DLD1 (cell line): ENCODE measurements around the gene MTHFD1L.
"Not testable (repeated sequence)": the region's sequence is repeated elsewhere in the genome, so short reads cannot be mapped to it uniquely, and the experiment has no call there.

Experiments
- in situ Hi-C: cut with HindIII; loops from 2 replicates; pipeline ENCODE4 v1.10.0; 2017; ENCODE audit warnings: low sequenced_read_pairs

MTHFD1L gene

DNA sequence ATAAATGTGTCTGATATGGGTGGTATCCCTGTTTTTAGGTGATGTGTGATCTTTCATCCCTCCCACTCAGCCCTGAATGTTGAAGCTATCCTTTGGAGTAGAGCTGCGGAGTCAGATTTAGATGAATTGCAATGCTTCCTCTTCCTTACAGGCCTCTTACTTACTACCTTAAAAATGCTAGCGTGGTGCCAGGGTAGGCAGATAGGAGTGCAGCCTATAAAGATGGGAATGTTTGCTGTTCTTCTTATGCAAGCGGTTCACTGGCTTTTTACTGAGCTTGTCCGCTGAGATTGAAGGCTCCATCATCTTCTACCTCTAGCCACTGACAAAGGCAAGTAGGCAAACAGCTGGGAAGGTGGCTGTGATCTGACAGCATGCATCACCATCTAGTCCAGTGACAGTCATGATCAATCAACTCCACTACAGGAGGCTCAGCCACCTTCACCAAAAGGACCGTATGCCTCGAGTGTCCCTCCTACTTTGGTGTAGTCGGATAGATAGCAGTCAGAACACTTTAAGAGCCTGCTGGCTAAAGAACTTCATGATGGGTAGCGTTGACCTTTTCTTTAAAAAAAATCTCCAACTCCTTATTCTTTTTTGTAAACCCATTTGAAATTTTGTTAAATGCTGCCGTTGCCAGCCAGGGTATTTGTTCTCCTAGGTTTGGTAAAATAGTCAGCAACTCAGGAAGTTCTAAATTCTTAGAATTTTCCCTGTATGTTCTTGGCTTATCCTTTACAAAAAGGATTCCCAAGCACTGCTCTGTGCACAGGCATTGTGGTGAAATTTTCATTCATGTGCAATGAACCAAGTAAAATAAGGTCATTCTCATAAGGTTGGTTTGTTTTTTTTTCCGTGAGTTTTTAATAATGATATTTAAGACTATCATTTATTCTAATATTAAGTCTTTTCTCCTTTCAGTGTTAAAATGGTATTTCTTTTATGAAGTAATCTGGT is 169.6 kb downstream of the MTHFD1L start:
- in situ Hi-C loops = no loop called here

DNA sequence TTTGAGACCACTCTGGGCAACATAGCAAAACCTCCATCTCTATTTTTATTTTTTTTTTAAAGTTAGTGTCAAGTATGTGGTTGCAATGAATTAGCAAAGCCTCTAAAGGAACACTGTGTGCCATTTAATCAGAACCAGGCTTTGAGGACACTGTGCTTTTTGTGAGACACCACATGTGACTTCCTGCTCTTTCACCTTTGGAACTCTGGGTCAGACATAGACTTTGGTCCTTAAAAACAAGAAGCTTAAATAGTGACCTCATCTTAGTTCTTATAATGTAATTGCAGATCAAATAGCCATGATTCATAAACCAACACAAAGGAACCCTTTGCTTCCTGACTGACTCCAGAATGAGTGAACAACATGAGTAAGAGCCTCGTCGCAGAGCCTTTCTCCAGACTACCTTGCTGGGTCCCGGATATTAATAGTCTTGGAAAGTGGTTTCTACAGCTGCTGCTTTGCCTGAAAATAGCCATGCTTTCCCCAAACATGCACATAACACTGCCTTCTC is 170.8 kb downstream of the MTHFD1L start:
- in situ Hi-C loops = not testable (repeated sequence)

DNA sequence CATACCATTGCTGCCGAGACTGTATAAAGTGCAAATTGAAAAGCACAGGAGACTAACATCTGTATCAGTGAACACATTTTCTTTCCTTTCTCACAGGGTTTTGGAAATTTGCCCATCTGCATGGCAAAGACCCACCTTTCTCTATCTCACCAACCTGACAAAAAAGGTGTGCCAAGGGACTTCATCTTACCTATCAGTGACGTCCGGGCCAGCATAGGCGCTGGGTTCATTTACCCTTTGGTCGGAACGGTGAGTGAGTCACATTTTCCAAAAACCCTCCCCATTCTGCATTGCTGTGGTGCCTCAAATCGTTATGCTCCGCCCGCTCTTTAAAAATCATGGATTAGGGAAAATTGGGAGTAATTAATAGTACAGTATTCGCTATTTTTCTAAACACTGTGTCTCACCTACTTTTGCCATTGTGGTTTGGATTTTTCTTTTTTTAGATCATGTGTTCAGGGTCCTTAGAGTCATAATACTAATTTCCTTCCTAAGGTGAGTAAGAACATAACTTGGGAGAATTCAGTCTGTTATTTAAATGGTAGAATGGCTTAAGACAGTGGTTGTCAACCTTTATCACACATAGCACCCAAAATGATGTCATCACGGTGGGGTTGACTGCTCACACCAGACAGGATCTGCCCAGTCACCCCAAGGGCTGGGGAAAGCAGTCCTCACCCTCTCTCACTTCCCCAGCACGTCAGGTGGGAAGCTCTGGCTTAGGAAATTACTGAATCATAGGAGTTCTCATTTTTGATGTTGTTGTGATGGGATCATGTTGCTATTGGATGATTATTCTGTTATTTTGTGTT is 171.6 kb downstream of the MTHFD1L start:
- in situ Hi-C loops = no loop called here

DNA sequence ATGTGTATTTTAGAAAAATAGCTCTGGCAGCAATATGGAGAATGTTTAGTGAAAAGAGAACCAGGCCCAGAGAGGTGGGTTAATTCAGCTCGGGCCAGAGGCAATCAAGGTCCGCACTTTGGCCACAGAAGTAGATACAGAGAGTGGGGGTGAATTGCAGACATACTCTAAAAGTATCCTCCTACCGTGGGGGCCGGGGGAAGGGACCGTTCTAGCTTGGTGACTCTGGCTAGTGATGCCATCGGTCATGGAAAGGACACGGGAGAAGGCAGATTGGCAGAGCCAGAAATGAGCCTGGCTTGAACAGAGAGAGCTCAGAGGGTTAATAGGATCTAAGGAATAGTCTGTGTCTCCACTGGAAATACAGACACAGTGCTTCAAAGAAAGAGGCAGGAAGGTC is 173.1 kb downstream of the MTHFD1L start:
- in situ Hi-C loops = no loop called here

DNA sequence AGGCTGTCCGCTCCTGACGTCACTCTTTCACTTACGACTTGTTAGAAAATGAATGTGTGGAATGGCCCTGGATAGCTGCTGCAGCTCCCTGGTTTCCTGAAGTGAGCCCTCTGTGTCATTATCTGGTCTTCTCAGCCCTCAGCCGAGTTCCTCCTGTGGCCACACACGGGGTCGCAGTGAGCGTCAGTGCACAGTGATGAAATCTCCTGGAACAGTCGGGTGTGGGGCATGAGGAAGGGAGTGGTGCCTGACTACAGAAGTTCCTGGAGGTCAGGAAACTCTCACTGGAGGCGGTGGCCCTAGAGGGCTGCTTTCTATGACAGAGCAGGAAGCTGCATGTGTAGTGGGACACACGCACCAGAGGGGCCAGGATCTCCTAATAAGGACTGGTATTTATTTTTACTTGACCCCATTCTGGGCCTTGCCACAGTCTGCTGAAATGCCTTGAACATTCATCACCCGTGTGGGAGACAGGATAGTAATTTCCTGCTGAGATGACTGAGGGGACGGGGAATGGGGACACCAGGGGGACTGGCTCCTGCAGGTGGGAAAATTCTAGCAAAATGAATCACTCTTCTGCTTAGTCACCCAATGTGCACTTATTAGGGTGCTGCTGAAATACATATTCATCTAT is 175.5 kb downstream of the MTHFD1L start:
- in situ Hi-C loops = not testable (repeated sequence)

DNA sequence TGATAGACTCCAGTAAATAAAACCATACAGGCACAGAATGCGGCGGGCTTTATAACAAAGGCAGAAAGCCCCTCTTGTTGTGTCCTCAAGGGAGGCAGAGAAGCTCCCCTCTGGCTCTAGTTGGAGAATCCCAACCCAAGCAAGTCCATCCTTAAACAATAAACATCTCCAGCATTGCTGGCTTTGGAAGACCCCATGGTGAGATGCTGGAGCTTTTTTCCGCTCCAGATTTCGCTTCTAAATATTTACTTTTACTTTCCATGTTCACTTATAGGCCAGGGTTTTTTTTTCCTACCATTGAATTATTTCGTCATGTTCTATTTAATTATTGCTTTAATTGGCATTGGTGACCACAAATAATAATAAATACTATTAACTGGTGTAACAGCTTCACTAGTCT is 176.2 kb downstream of the MTHFD1L start:
- in situ Hi-C loops = no loop called here

DNA sequence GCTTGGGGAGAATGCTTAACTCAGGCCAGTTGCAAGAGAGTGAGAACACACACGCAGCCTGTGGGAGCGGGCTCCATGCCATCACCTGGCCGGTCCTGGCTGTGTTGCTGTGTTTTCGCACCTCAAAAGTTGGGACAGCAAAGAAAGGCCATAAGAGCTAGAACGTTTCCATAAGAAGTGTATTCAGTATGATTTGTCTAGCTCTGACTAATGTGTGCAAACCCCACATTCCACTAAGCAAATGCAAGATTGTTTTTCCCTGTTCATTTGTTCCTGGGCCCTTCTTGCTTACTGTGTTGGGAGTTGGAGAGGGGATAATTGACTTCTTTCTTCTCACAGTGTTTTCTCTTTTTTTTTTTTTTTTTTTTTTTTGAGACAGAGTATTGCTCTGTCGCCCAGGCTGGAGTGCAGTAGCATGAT is 177.4 kb downstream of the MTHFD1L start:
- in situ Hi-C loops = not testable (repeated sequence)

DNA sequence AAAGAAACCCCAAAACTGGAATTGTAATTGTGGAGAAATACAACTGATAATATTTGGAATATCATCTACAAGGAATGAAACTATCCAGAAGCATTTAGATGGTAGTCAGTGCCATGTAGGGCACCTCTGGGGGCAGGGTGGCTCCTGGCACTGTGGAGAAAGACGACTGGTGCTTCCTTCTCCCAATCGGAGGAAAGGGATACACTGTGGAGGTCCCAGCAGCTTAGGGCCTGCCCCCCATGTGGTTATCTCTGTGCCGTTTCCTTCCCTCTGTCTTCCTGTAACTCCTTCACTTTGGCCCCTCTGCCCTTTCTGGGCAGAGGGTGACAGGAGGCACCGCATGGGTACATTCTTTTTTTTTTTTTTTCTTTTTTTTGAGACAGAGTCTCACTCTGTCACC is 178.4 kb downstream of the MTHFD1L start:
- in situ Hi-C loops = no loop called here

DNA sequence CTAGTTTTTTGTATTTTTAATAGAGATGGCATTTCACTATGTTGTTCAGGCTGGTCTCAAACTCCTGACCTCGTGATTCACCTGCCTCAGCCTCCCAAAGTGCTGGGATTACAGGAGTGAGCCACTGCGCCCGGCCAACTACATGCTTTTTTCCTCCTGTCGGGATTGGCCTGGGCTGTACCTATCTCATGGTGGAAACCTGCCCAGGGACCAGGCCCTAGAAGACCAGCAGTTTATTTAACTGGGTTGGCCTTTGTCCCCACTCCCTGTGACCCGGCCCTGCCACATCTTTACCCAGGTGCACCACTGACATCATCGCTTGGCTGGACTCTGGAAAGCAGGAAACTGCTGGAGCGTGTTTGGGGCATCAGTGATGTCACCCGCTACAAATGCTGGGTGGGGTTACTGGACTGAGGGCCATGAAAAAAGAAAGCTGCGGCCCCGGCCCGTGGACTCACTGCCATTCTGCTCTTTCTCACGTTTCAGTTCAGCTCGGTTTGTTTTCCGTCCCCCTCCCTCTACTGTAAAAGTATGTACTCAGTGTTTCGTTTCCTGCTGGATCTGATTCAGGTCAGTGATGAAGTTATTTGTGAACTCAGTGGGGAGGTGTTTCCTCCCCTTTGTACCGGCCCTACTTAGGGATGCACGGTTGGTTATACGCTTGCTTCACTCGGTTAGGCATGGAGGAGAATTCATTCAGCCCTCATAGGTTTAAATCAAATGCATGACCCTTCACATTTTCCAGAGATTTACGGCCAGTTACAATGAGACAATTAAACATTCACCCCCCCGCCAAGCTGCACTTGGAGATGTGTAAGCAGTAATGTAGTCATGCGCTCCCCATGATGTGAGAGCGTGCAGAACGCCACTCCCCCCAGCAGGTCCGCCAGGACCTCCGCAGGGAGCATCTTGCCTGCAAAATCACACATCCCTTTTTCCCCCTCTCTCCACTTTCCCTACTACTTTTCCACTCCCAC is 179.3 kb downstream of the MTHFD1L start:
- in situ Hi-C loops = no loop called here

DNA sequence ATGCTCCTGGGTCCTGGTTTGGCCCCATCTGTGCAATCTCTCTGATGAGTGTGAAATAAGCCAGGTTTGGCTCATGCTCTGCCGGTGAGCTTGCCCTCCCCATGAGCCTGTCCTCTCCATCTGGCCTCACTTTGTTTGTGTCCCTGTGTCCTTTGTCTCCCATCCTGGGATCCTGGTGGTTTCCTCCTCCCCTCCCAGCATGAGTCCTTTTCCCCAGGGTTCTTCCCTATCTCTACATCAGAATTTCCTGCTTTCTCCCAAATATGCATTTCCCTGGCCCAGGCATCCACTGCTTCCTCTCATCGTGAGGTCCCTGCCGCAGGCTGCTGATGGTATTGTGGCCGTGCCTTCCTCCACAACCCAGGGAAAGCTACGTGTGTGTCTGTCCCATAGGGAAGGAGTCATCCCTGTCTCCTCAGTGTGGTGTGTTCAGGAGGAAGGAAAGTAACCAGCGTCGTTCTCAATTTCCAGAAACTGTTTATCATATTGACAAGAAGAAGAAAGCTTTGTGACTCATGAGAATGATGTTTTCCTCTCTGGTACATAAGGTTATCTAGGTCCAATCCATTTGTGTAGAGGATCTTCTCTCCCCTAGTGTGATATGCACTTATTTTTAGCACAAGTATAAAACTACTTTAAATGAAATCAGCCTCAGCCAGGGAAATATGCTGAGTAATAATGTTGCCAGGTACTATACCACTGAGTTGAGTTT is 180.2 kb downstream of the MTHFD1L start:
- in situ Hi-C loops = not testable (repeated sequence)

DNA sequence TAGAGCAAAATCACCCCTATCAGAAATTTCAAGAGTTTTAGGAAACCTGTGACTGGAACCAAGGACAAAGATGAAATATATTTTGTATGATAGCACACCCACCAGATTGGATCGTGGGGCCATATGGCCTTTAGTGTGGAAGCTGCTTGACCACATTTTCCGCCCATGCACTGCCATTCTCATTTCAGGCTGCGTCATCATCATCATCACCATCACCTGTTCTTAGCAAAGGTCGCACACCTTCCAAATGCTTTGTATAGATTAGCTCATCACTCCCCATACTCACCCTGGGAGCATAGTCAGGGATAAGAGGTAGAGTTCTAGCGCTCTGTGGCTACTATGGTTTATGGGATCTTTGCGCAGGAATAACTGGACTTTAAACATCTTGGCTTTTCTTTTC is 185.7 kb downstream of the MTHFD1L start:
- in situ Hi-C loops = no loop called here

DNA sequence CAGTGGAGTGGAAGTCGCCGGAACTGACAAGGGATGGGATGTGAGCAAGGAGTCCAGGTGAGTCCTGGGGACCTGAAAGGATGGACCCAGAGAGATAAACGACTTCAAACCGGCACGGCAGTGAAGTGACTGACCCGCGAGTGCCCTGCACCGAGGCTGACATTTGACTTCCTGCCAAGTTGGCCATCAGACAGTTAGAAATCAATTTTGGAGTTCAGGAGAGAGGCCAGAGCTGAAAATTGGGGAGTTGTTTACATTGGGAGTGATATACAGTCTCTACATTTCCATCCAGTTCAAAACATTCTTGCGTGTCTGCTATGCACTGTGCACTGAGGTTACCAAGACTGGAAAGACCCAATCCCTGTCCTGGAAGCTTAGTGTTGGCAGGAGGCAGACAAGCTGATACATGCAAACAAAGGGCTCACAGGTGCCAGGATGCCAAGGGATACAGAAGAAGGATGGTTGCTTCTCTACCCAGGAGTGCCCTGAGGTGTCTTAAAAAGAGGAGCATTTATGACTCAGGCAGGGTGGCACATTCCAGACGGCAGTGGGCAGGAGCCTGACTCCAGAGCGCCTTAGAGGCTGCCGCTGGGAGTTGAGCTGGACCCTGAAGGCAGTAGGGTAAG is 186.6 kb downstream of the MTHFD1L start:
- in situ Hi-C loops = no loop called here

DNA sequence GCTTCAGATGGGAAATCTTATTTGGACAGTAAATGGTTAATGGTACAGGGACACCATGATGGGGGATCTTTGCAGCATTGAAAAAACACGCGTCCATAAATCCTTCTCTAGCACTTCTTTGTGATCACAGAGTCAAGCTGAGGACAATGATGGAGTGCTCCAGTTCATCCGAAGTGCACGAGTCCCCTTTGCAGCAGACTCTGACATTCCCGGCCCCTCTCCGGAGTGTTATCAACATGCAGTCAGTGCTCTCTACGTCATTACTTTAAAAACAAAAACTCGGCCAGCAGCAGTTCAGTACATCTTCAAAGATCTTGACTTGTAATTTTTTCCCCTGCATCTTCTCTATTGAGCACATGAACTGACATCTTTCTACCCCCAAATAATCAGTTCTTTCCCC is 188.8 kb downstream of the MTHFD1L start:
- in situ Hi-C loops = no loop called here

DNA sequence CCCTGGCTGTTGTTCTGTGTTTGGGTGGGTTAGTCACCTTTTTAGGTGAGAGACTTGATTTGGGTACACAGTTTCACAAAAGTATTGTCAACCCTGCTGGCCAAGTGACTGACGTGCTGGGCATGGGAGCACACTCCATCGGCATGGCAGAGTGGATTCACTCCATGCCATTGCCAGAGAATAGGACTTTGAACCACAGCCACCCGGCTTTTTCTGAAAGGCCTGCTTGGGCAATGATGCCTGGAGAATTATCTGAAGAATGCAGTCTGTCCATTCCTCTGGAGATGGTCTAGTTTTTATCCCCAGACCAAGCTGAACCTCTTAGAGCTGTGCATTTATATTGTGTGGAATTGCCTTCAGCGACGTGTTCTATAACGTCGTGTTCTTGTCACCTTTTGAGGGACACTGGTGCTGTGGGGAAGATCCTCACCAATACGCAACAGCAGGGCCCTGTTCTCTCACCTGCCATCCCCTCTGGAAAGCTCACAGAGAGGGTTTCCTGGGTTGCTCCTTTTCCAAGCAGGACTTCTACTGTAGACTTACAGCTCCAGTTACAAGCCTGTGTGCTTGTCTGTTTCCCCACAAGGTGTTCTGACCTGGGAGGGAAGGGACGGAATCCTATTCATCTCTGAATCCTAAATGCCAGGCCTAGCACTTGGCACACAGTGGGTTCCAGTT is 190.9 kb downstream of the MTHFD1L start:
- in situ Hi-C loops = no loop called here

DNA sequence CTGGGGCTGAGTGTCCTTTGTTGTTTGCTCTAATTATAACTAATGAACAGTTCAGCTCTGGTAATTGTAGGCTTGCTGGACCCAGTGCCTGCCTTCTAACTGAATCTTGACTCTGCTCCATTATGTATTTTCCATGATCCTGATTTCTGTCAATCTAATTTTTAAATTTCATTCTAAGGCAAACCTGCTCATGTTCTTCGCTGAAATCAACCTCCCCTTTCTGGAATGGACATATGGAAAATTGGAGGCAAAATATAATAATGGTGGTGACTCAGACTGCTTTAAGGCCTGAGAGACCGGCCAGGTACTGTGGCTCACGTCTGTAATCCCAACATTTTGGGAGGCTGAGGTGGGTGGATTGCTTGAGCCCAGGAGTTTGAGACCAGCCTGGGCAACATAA is 191.6 kb downstream of the MTHFD1L start:
- in situ Hi-C loops = no loop called here

DNA sequence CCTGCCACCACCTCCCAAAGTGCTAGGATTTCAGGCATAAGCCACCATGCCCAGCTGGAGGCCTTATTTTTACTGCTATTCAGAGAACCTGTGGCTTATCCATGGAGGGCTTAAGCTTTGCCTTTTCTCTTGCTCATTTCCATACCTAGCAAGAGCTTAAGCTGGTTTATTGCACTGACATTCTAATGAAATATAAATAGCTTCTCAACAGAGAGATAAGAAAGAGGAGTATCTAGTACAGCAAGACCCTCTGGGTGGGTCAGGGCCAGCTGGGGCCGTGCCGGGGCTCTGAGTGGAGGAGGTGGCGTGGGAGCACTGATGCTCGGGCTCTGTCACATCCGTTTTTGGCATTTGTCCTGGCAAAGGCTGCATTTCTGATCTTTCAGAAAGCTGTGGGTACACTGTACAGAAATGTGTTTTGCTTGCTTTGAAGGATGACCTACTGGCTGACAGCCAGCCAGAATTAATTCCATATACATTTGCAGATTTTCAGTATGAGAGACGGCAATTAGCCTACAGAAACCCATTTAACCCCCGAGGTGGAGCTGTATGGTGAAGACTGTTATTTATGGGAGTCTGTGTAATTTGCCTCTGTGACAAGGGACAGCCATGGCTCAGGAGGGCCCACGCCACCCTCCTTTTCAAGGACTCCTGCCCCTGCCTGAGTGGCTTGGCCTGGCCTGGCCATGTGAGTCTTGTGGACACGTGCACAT is 192.7 kb downstream of the MTHFD1L start:
- in situ Hi-C loops = no loop called here

DNA sequence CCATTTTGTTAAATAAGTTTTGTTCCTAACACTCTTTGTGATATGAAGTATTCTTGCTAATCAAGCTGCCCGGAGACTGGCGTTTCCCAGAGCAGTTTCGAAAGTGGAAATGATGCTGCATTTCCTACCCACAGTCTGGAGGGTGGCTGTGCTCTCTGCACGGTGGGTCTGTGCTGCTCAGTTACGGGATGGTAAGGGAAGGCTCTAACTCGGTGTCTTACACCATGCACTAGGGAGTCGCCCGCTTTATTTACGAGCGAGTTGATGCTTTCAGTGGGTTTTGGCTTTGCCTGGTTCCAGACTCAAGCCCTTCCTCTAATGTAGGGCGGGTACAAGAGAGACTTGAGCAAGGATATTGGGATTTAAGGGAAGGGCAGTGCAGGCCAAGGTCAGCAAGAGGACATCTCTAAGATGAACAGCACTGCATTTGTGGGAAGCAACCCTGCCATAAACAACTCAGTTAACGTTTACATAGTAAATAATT is 194.2 kb downstream of the MTHFD1L start:
- in situ Hi-C loops = no loop called here
